Stomach (tissue), 4 donors: ENCODE data around the gene MCOLN3.

Experiments used
- EP300 ChIP-seq: sonication (generic); formaldehyde crosslinking; IDR thresholded peaks from one replicate; pipeline ENCODE4 v1.6.1; 2017; ENCODE audit warnings: antibody characterized with exemption
- POLR2A ChIP-seq, 4 donors: fragments of 450-650 bp; IDR thresholded peaks; one replicate each; pipeline ENCODE4 v1.6.1; 2016; ENCODE audit warnings: antibody characterized with exemption in 4 of 4, control low read depth in 2 of 4, mild to moderate bottlenecking in 1 of 4, moderate library complexity in 1 of 4
- POLR2AphosphoS5 ChIP-seq, 3 donors: sonication (generic); formaldehyde crosslinking; IDR thresholded peaks; one replicate each; pipeline ENCODE4 v1.6.1; 2016; ENCODE audit warnings: antibody characterized with exemption in 3 of 3
- TF ChIP-seq, protein P1 (sequence below), 7 experiments: fragments of 450-650 bp in 4 of 7; fragments of 200-600 bp in 3 of 7; sonication (generic) in 3 of 7; IDR thresholded peaks; one replicate each; pipeline ENCODE4 v1.5.1; 2016 to 2019; ENCODE audit warnings: antibody characterized with exemption in 7 of 7, control low read depth in 2 of 7, mild to moderate bottlenecking in 1 of 7

GRCh38 chr1:85089203-85089602, 40.9 kb upstream of the MCOLN3 start:
- TF ChIP-seq, protein P1, sequence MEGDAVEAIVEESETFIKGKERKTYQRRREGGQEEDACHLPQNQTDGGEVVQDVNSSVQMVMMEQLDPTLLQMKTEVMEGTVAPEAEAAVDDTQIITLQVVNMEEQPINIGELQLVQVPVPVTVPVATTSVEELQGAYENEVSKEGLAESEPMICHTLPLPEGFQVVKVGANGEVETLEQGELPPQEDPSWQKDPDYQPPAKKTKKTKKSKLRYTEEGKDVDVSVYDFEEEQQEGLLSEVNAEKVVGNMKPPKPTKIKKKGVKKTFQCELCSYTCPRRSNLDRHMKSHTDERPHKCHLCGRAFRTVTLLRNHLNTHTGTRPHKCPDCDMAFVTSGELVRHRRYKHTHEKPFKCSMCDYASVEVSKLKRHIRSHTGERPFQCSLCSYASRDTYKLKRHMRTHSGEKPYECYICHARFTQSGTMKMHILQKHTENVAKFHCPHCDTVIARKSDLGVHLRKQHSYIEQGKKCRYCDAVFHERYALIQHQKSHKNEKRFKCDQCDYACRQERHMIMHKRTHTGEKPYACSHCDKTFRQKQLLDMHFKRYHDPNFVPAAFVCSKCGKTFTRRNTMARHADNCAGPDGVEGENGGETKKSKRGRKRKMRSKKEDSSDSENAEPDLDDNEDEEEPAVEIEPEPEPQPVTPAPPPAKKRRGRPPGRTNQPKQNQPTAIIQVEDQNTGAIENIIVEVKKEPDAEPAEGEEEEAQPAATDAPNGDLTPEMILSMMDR (IDR thresholded peaks at IDR 0.05) = no peak
- TF ChIP-seq POLR2A (IDR thresholded peaks at IDR 0.05) (no peak), POLR2AphosphoS5 (IDR thresholded peaks at IDR 0.05) (no peak), EP300 (no peak)
